Adipose tissue (tissue), 3 donors: ENCODE measurements around the gene ZNF420. TPM values are rescaled to one million over a fixed set of nuclear protein-coding genes. Genes with fewer than 3 reads are reported as not detected.

Experiments used
- H3K27ac ChIP-seq: one replicate; pipeline ENCODE4 v1.5.1; 2013; ENCODE audit warnings: low read depth, low read length
- WGBS, 3 donors: extraction: QIAGEN DNeasy Blood & Tissue Kit; methylation state at CpG; one replicate each; pipeline ENCODE4 v1.1.7; 2013; 5-methylcytosine and 5-hydroxymethylcytosine counted together
- polyA plus RNA-seq, 3 donors: library from polyadenylated mRNA; stranded (reverse); fragments of 200-250 nt; gene quantifications; one replicate each; pipeline ENCODE4 v1.2.3, GENCODE V29; 2013
- donor health status: healthy with polysubstance abuse.
- donor health status: Bipolar disorder and iron deficiency.
- donor health status: healthy.

The ZNF420 gene
- polyA plus RNA-seq, 3 donors, result 2.7 to 4.3 (median 4.0) TPM

- 96 to 97% (median 96%) methylated on average over 12 of the region's 12 CpGs for WGBS, 3 donors
- no peak overlapping the region for H3K27ac ChIP-seq
Observed at GRCh38 chr19:37127999-37128820, 50.0 kb downstream of the ZNF420 start.

DNA sequence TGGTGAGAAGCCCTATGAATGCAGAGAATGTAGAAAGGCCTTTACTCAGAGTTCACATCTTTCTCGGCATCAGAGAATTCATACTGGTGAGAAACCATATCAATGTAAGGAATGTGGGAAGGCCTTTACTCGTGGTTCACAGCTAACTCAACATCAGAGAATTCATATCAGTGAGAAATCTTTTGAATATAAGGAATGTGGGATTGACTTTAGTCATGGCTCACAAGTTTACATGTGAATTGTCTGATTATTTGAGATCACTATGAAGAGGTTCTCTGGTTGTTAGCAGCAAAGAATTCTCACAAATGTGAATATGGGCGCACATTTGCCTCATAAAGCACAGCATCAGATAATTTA is 50.6 kb downstream of the ZNF420 start:
- no peak overlapping the region for H3K27ac ChIP-seq
- WGBS, 3 donors, result 75 to 98% (median 97%) methylated on average over 3 of the region's 3 CpGs

DNA sequence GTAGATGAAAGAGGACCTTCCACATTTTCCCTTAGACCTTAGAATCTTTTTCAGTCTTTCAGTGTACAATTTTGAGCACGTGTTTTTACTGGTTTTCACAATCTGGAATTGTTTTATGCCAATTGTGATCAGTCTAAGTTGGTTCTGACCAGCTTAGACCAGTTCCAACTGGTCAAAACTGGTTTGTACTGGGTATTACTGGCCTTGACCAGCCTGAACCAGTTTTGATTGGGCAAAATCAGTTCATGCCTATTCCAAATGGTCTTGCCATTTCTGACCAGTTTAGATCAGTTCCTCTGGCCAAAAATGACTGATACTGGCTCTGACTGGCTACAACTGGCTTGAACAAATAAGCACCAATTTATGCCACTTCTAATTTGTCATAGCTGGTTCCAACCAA is 57.9 kb downstream of the ZNF420 start:
- no peak overlapping the region for H3K27ac ChIP-seq
- 13 to 24% (median 17%) methylated on average over 1 of the region's 1 CpG for WGBS, 3 donors

DNA sequence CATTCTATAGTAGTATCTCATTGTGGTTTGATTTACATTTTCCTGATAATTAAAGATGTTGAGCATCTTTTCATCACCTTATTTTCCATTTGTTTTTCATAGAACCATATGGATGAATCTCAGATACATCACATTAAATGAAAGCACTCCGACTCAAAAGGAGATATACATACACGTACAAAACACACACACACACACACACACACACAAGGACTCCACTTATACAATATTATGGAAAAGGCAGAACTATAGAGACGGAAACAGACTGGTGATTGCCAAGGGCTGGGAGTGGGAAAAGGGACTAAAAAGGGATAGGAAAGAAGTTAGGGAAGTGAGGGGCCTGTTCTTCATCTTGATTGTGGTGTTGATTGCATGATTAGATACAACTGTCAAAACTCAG is 70.0 kb downstream of the ZNF420 start:
- no peak overlapping the region for H3K27ac ChIP-seq
- 95 to 96% (median 95%) methylated on average over 3 of the region's 3 CpGs for WGBS, 3 donors

GRCh38 chr19:37160153-37160552 is 81.9 kb downstream of the ZNF420 start:
- H3K27ac ChIP-seq, result no peak overlapping the region
- 97 to 100% (median 100%) methylated on average over 1 of the region's 1 CpG for WGBS, 3 donors

- 97 to 98% (median 97%) methylated on average over 1 of the region's 1 CpG for WGBS, 3 donors
- no peak overlapping the region for H3K27ac ChIP-seq
Observed at GRCh38 chr19:37165635-37166034, 87.4 kb downstream of the ZNF420 start.

DNA sequence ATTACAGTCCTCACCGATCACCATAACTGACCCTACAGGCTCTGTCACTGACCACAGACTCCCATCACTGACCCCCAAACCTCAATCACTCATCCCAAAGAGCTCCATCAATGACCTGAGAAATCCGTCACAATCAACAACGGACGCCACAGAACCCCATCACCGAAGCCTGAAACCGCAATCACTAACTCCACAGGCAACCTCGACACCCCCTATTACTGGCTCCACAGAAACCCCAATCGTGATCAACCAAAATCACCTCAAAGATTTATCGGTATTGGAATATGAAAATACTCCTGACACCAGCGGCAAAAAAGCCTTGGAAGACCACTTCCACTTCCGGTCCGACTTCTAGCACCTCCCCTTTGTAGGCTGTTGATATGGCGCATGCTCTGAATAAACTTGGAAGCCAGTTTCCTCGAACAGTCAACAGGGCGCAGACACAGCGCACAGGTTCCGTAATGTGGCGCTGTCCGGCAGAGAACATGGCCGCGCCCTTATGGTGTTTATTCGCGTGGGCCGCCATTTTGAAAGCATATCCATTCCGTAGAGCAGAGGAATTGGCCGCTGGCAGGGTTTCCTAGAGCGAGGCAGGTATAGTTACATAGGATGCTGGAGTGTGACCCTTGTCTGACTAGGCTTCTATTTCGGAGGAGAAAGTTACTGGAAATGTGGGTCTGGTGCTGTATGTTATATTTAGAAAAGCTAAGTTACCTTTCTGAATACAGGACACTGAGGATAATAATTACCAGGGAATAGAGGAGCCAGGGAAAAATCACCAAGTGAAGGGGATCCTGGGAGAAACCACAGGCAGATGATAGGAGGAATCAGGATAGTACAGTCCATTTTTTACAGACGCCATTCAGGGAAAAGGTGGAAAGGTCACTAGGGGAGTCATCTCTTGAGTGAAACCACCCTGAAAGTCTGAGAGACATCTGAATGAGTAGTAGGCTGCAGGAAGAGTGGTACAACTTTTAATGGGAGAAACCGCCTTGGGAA is 94.4 kb downstream of the ZNF420 start, which contains the start of gene ZNF585A:
Gene ZNF585A, minus strand, starts transcription at position 328 of the 999 bp plus-strand sequence. CDS start 2,785 bp downstream, outside the sequence.
- WGBS, 3 donors, result 4 to 6% (median 6%) methylated on average over 30 of the region's 30 CpGs
- peak within 1 kb of the TSS; percentile 54 for H3K27ac ChIP-seq

Other genes with a start within 250 kb of the ZNF420 start
- gene ZNF790, start 240.0 kb upstream of the ZNF420 start, polyA plus RNA-seq, result 1 to 10 TPM; 1.3 to 2.8 (median 2.2) TPM
- 1 to 10 TPM; 1.9 to 5.7 (median 2.2) TPM for gene ZNF345, start 227.6 kb upstream of the ZNF420 start, polyA plus RNA-seq
- gene ZNF829, start 162.1 kb upstream of the ZNF420 start, polyA plus RNA-seq, result 1 to 10 TPM in 1 of 3 donors, under 1 TPM in 2; 0.67 to 1.6 (median 0.74) TPM
- gene ZNF568, start 162.1 kb upstream of the ZNF420 start, polyA plus RNA-seq, result 1 to 10 TPM; 2.4 to 8.4 (median 2.6) TPM
- gene ZNF585A, start 94.3 kb downstream of the ZNF420 start, polyA plus RNA-seq, result 10 to 100 TPM in 1 of 3 donors, 1 to 10 TPM in 2; 7.6 to 17.4 (median 8.0) TPM
- 1 to 10 TPM; 2.7 to 6.6 (median 2.8) TPM for gene ZNF585B, start 132.1 kb downstream of the ZNF420 start, polyA plus RNA-seq
- 1 to 10 TPM; 2.7 to 3.9 (median 3.6) TPM for gene ZNF383, start 139.8 kb downstream of the ZNF420 start, polyA plus RNA-seq